GM12864 (cell line): ENCODE measurements around the gene ZNF610.

Source experiments
- DNase-seq: peaks from one replicate; pipeline ENCODE4 v3.0.0-alpha.2; 2011; ENCODE audit warnings: low read depth
- H3K4me3 ChIP-seq: 2 replicates; pipeline ENCODE4 v1.5.1; 2011; ENCODE audit warnings: mild to moderate bottlenecking, low read depth, low read length, control low read depth
- TF ChIP-seq, protein P1 (sequence below): IDR thresholded peaks from 2 replicates; pipeline ENCODE4 v1.5.1; 2011; ENCODE audit warnings: low read depth, mild to moderate bottlenecking, moderate library complexity, low read length, control low read depth, inconsistent platforms; ENCODE audit errors: missing control alignments

ZNF610 gene

DNA sequence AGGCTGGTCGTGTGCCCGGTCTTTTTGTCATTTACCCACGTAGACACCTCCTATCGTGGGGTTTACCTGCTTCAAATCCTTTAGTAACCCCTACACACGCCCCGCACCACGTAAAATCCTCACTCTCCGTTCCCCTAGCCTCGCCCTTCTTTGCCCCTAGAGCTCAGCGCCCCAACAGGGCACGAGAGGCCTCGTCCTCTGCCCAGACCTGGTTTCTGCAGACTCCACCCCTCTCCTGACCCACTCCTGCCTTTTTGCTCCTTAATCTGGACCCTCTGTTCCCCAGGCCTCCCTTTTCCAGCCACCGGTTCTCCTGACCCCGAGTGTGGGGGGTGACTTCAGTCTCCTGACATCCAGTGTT lies 62.0 kb downstream of the ZNF610 start:
- H3K4me3 ChIP-seq, result peak overlapping the region; percentile 73
- TF ChIP-seq, protein P1, sequence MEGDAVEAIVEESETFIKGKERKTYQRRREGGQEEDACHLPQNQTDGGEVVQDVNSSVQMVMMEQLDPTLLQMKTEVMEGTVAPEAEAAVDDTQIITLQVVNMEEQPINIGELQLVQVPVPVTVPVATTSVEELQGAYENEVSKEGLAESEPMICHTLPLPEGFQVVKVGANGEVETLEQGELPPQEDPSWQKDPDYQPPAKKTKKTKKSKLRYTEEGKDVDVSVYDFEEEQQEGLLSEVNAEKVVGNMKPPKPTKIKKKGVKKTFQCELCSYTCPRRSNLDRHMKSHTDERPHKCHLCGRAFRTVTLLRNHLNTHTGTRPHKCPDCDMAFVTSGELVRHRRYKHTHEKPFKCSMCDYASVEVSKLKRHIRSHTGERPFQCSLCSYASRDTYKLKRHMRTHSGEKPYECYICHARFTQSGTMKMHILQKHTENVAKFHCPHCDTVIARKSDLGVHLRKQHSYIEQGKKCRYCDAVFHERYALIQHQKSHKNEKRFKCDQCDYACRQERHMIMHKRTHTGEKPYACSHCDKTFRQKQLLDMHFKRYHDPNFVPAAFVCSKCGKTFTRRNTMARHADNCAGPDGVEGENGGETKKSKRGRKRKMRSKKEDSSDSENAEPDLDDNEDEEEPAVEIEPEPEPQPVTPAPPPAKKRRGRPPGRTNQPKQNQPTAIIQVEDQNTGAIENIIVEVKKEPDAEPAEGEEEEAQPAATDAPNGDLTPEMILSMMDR, result no peak
- DNase-seq, result no peak

DNA sequence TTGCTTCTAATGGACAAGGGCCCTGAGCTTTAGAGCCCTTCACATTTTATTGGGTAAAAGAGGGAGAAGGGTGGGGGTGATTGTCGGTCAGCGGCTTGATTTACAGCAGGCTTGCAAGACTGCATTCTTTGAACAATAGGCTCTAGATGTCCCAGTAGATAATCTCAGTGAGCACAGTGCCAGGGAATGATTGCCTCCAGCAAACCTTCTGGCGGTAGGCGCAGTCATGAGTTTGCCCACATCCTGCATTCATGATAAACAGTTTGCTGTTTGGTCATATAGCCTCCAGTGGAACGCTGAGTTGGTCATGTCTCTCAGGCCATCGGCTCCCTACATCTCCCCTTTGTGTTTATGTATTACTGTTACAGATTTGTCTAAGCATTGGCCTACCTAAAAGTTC lies 74.2 kb downstream of the ZNF610 start:
- TF ChIP-seq, protein P1, result no peak
- no peak overlapping the region for H3K4me3 ChIP-seq
- no peak for DNase-seq

DNA sequence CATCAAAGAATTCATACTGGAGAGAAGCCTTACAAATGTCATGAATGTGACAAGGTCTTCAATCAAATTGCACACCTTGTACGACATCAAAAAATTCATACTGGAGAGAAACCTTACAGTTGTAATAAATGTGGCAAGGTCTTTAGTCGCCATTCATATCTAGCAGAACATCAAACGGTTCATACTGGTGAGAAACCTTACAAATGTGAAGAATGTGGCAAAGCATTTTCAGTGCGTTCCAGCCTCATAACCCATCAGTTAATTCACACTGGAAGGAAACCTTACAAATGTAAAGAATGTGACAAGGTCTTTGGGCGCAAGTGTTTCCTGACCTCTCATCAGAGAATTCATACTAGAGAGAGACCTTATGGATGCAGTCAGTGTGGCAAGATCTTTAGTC lies 79.7 kb downstream of the ZNF610 start:
- no peak for DNase-seq
- H3K4me3 ChIP-seq, result no peak overlapping the region
- TF ChIP-seq, protein P1, result no peak
